GM18951 (cell line): Measurements from ENCODE around the gene TMEM134.
A peak's percentile ranks its signal among the peaks of the same experiment; 100 is the strongest.
"Not testable (repeated sequence)": the region's sequence is repeated elsewhere in the genome, so short reads cannot be mapped to it uniquely, and the experiment has no call there.

ENCODE experiments used
- POLR2A ChIP-seq: IDR thresholded peaks from 4 replicates; pipeline ENCODE4 v1.6.1; 2011; ENCODE audit warnings: mild to moderate bottlenecking; ENCODE audit not compliant: insufficient read length, insufficient read depth; ENCODE audit errors: extremely low read depth
- in situ Hi-C: fragments of 300-500 bp; cut with MboI; formaldehyde crosslinking; loops from one replicate; pipeline ENCODE4 v1.12.0; 2022; ENCODE audit warnings: low sequenced_read_pairs, mixed read lengths, inconsistent platforms; ENCODE audit not compliant: unreplicated experiment

Gene TMEM134

GRCh38 chr11:67468056-67468455 is 995 bp downstream of the TMEM134 start:
- in situ Hi-C loops: no loop called here

GRCh38 chr11:67466962-67467771 is 1.9 kb downstream of the TMEM134 start:
- TF ChIP-seq POLR2A: no peak
- in situ Hi-C loops: no loop called here

More at GRCh38 chr11:67468056-67468455, 995 bp downstream of the TMEM134 start:
- peak; percentile 1 for TF ChIP-seq POLR2A

GRCh38 chr11:67466367-67466766 is 2.7 kb downstream of the TMEM134 start:
- no peak for TF ChIP-seq POLR2A
- in situ Hi-C loops: no loop called here

GRCh38 chr11:67465530-67465929 is 3.5 kb downstream of the TMEM134 start:
- in situ Hi-C loops: not testable (repeated sequence)

GRCh38 chr11:67465189-67465510 is 3.9 kb downstream of the TMEM134 start:
- in situ Hi-C loops: no loop called here

GRCh38 chr11:67464411-67465188 is 4.5 kb downstream of the TMEM134 start:
- TF ChIP-seq POLR2A: peak; percentile 90
- in situ Hi-C loops: no loop called here

More at GRCh38 chr11:67465189-67465510, 3.9 kb downstream of the TMEM134 start:
- TF ChIP-seq POLR2A: no peak

- in situ Hi-C loops: no loop called here
- TF ChIP-seq POLR2A: no peak
These were observed 5.2 kb downstream of the TMEM134 start for GRCh38 chr11:67463680-67464410.

GRCh38 chr11:67463186-67463585 is 5.9 kb downstream of the TMEM134 start:
- TF ChIP-seq POLR2A: no peak
- in situ Hi-C loops: no loop called here

GRCh38 chr11:67458266-67458665 is 10.8 kb downstream of the TMEM134 start:
- no peak for TF ChIP-seq POLR2A

GRCh38 chr11:67457453-67457852 is 11.6 kb downstream of the TMEM134 start:
- in situ Hi-C loops: no loop called here
- no peak for TF ChIP-seq POLR2A

More at GRCh38 chr11:67458266-67458665, 10.8 kb downstream of the TMEM134 start:
- in situ Hi-C loops: no loop called here

GRCh38 chr11:67456068-67456705 is 12.9 kb downstream of the TMEM134 start:
- in situ Hi-C loops: no loop called here
- TF ChIP-seq POLR2A: no peak

- in situ Hi-C loops: no loop called here
- TF ChIP-seq POLR2A: no peak
These were observed 14.0 kb downstream of the TMEM134 start, which contains the start of gene CABP4 for GRCh38 chr11:67455054-67455453. Gene CABP4 (plus strand): TSS chr11:67455354. CDS start chr11:67455424, 70 bp downstream.
